Skin epidermis (tissue), 12 donors: ENCODE measurements around the gene ATP7B.
"Not testable (repeated sequence)": the region's sequence is repeated elsewhere in the genome, so short reads cannot be mapped to it uniquely, and the experiment has no call there.

Experiments used
- H3K27ac ChIP-seq, 21 experiments: fragments of 200-600 bp; sonication (generic) in 11 of 21; one replicate each; pipeline ENCODE4 v1.5.0; 2020; ENCODE audit warnings: mild to moderate bottlenecking in 3 of 21, inconsistent platforms in 2 of 21, moderate library complexity in 2 of 21
- H3K4me3 ChIP-seq, 7 experiments: fragments of 200-600 bp; sonication (generic) in 2 of 7; one replicate each; pipeline ENCODE4 v1.5.0; 2020; ENCODE audit warnings: inconsistent platforms in 2 of 7, mild to moderate bottlenecking in 2 of 7, moderate library complexity in 1 of 7

ATP7B gene

DNA sequence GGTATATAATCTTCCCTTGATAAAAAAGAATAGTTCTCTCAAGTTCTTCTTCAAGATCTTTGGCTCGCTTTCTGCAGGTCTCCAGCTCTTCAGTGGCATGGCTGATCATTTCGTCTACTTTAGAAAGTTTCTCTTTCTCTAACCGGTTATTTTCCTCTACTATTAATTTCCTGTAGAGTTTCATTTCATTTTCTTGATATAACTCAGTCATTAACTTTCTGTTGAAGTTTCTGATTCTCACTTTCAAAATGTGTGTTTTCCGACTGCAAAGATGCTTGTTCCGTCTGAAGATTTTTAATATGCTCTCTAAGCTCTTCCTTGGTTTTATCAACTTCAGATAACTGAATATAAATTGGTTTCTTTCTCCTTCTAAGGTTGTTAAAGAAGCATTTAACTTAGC, 102.0 kb downstream of the ATP7B start:
- H3K27ac ChIP-seq, H3K4me3 ChIP-seq: not testable (repeated sequence)

DNA sequence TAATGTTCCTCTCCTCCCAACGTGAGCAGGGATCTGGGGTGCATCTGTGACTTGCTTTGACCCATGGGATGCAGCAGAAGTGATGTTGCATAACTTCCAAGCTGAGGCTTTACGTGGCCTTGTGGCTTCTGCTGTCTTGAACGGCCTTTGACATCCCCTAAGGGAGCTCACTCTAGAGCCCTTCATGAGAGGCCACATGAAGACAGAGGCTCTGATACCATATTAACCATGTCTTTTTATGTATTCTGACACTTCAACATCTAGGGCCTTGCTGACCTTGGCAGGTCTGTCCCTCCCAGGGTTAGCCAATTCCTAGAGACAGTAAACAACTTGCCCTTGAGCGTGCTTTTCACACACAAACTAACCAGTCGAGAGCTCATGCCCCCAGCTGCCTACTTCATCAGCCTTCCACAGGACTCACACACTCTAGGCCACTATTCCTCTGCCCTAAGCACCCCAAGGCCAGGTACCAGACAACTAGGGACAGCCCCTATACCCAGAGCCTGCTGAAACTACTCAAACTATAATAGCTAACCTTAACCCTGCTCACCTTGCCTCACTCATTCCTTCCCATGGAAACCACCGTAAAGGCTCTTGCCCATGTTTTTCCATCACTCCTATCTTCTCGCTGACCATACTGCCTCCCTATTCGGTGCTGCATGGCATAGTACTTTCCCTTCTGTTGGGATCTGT, 104.1 kb downstream of the ATP7B start:
- Histone ChIP-seq H3K27ac (no peak overlapping the region), H3K4me3 (no peak overlapping the region)

DNA sequence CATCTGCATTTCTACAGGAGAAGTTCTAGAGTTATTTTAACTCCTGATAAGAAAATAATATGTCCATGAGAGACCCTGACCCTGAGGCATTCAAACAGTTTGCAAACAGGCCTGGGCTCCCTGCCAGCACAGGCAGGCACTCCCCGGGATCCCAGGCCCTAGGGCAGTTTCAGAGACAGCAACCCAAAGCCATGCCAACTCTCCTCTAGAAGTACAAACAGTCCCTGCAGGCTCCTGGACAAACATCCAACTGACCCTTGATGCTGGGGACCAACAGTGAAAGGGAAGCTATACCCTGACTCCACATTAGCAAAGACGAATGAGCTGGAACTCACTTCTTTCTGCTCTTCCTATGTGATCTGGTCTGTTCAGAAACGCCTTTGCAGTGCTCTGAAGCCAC, 104.7 kb downstream of the ATP7B start:
- Histone ChIP-seq H3K4me3 (no peak overlapping the region), H3K27ac (no peak overlapping the region)

DNA sequence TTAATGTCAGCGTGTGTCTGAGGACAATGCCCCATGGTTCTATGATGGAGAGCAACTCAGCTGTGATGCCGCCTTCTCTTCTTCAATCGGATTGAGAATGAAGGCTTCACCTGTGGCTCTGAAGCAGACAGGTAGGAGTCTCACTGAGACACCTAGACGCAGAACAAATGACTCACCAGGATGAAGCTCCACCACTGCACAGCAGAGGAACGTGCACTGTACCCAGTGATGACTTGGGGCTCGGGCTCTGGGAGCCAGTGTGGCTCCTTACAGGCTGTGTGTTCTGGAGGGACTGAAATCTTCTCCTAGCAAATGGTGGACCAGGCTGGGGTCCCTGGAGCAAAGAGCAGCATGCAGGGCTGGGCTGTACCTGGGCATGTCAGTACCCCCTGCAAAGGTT, 105.5 kb downstream of the ATP7B start:
- H3K27ac ChIP-seq = no peak overlapping the region

DNA sequence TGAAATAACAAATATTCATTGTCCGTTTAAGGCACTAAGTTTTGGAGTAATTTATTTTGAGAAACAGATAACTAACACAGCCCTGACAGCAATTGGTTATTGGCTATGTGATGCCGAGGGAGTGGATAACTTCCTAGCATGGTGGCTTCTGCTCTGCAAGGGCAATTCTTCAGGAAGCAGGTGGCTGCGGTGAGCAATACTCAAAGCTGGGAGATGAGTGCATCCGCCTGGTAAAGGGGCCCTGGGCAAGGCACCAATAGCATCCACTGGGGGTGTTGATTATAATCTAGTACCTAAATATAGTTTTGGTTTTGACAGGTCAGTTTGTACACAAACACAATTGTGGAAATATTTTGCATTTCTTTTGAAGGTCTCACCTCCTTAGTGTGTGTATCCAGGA, 108.5 kb downstream of the ATP7B start:
- no peak overlapping the region for H3K4me3 ChIP-seq
- no peak overlapping the region for H3K27ac ChIP-seq

More for the DNA sequence above, 105.5 kb downstream of the ATP7B start:
- H3K4me3 ChIP-seq = no peak overlapping the region

DNA sequence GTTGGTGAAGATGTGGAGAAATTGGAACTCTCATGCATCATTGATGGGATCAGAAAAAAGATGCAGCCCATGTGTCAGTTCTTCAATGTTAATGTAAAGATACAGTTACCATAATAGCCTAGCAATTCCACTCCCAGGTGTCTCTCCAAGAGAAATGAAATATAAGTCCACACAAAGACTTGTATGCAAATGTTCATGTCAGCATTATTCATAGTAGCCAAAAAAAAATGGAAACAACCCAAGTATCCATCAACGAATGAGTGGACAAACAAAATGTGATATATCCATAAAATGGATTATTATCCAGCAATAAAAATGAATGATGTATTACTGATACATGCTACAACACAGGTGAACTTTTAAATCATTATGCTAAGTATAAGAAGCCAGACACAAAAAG, 110.8 kb downstream of the ATP7B start:
- Histone ChIP-seq H3K27ac (no peak overlapping the region), H3K4me3 (no peak overlapping the region)

DNA sequence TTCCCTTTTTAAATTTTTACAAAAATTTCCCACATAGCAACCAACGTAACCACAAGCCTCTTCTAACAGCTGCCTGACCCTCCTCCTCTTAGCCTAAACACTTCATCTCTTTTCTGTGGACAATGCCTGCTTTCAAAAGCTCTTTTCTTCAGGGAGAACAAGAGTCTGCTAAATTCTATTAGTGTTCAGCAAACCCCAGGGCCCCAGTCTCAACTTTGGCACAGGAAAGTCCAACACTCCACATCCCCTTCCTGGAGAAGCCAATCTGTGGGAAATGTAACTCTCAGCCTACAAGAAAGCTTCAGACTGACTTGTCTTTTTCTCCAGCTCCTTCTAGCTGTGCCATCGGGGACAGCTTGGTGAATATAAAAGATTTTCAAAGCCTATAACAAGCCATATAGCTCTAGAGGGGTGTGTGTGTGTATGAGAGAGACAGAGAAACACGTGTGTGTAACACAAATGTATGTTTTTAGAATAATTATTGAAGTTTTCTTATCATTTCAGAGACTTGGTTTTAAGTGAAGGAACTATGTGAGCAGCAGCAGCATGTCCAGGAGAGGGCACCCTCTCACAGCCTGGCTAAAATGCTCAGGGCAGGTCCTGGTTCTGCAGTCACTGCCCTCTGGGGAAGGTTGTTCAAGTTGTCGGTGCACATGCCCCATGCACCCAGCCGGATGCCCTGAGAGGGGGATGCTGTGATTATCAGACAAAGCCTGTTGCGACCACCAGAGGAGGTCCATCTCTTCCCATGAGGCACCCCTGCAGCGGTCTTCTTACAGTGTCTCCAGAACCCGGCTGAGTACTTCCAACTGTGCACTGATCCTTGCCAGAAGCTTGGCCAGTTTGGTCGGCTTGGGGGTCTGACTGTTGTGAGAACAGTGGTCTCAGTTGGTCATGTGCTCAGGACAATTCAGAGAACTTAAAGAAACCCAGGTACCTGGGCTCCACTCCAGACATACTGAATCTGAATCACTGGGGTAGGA, 115.1 kb downstream of the ATP7B start:
- Histone ChIP-seq H3K27ac (no peak overlapping the region), H3K4me3 (no peak overlapping the region)

DNA sequence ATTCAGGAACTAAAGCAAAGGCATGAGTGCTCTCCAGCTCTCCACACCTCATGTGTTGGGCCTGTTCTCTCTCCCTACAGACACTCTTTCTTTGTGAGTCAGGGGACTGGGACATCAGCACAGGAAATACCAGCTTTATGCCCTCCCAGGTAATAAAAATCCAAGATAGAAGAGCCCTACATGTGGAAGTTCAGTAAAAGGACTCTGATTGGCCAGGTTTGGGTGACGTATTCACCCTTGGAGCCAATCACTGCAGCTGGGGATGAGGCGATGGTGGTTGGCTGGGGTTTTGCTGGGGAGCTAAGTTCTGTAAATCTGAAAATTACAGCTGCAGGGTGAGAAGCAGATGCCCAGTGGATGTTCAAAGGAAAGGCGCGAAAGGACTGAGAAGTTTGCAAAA, 117.0 kb downstream of the ATP7B start:
- no peak overlapping the region for H3K27ac ChIP-seq
- H3K4me3 ChIP-seq = no peak overlapping the region

DNA sequence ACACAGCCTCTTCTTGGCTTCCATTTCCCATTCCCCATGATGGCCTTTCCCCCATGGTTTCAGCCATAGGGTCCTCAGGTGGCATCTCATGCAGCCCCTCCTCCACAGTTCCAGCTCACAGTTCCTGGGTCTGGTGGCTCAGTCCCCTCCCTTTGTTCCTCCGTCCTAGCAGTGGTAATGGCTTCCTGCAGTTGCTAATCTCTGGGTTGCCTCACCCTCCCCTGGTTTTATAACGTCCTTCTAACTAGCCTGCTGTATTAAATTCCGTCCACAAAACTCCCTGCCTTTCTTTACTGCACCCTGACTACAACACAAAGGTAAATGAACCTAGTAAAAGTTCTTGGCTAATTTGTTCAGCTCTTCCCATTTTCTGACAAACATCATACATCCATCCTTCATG, 118.6 kb downstream of the ATP7B start:
- no peak overlapping the region for H3K4me3 ChIP-seq
- no peak overlapping the region for H3K27ac ChIP-seq

DNA sequence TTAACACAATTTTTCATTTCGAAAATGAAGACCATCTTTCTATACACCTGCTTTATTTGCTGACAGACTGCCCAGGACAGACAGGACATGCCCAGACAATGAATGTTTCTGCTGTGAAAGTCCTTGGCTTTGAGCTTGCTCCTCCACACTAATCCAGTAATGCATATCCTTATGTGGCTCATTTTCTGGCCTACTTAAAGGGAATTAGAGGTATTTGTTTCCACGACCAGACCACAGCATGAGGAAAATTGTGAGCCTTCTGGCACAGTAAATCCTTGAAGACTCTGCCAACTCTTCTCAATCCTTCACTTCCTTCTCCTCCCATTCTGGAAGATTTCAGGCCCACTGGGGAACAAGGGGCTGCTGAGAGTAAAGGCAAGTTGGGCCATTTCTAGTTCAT, 123.8 kb downstream of the ATP7B start:
- no peak overlapping the region for H3K27ac ChIP-seq
- H3K4me3 ChIP-seq = no peak overlapping the region

DNA sequence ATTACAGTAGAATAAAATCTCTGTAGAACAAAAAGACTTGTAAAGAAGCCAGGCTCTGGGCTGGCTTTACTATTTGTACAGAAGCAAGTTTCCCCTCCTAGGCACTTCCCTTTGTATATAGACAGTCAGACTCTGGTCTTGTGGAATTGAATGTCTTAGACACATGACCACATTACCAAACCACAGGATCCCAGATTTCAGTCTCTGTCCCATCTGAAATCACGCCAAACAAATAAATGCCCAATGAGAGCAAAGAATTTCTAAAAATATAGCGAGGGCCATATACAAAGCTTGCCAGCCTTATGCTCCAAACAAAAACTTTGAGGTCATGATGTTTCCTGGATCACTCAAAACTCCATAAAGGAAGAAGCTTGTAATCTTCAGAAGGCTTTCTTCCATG, 125.6 kb downstream of the ATP7B start:
- no peak overlapping the region for H3K4me3 ChIP-seq
- no peak overlapping the region for H3K27ac ChIP-seq

DNA sequence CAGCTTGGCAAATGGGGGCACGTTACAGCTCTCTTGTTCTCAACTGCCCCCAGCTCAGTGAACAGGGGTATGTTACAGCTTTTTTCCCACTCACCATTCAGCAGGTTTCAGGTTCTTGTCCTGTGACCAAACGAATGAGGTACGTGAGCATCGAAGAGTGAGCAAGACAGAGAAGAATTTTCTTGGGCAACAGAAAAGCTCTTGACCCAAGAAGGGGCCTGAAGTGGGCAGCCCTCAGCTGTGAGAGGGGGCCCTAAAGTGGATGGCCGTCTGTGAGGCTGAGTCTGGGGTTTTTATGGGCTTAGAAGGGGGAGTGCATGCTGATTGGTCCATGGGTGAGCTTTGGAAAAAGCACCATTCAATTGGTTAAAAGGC, 128.0 kb downstream of the ATP7B start:
- no peak overlapping the region for H3K4me3 ChIP-seq
- no peak overlapping the region for H3K27ac ChIP-seq
